Superior temporal gyrus (tissue), 1 donor: Measurements from ENCODE around the gene IFNG-AS1.
A peak's percentile ranks its signal among the peaks of the same experiment; 100 is the strongest.

Experiments
- DNase-seq: peaks from one replicate; pipeline ENCODE4 v3.0.0-alpha.2; 2016; ENCODE audit errors: extremely low spot score

The IFNG-AS1 gene

GRCh38 chr12:67989184-67989920 is at the start of gene IFNG-AS1:
IFNG-AS1 (plus strand) TSS chr12:67989447.
- no peak for DNase-seq

GRCh38 chr12:67939611-67940010 is 49.6 kb upstream of the IFNG-AS1 start:
- DNase-seq: no peak

- no peak for DNase-seq
Observed at GRCh38 chr12:67940780-67941243, 48.4 kb upstream of the IFNG-AS1 start.

- DNase-seq: no peak
Observed at GRCh38 chr12:67942724-67943123, 46.5 kb upstream of the IFNG-AS1 start.

- peak; percentile 97 for DNase-seq
Observed at GRCh38 chr12:67943141-67943892, 45.9 kb upstream of the IFNG-AS1 start.

- DNase-seq: no peak
Observed at GRCh38 chr12:67944093-67944492, 45.2 kb upstream of the IFNG-AS1 start.

GRCh38 chr12:67952787-67953186 is 36.5 kb upstream of the IFNG-AS1 start:
- no peak for DNase-seq

GRCh38 chr12:67957383-67957782 is 31.9 kb upstream of the IFNG-AS1 start:
- DNase-seq: no peak

- no peak for DNase-seq
Observed at GRCh38 chr12:67958187-67958586, 31.1 kb upstream of the IFNG-AS1 start.

GRCh38 chr12:67964456-67964855 is 24.8 kb upstream of the IFNG-AS1 start:
- no peak for DNase-seq

GRCh38 chr12:67966560-67966959 is 22.7 kb upstream of the IFNG-AS1 start:
- DNase-seq: no peak

GRCh38 chr12:67968321-67968720 is 20.9 kb upstream of the IFNG-AS1 start:
- DNase-seq: no peak

GRCh38 chr12:67968725-67969124 is 20.5 kb upstream of the IFNG-AS1 start:
- DNase-seq: no peak

GRCh38 chr12:67969134-67969802 is 20.0 kb upstream of the IFNG-AS1 start:
- DNase-seq: no peak

- no peak for DNase-seq
Observed at GRCh38 chr12:67977668-67978067, 11.6 kb upstream of the IFNG-AS1 start.

GRCh38 chr12:67980391-67980790 is 8.9 kb upstream of the IFNG-AS1 start:
- no peak for DNase-seq

GRCh38 chr12:67981287-67982162 is 7.7 kb upstream of the IFNG-AS1 start:
- DNase-seq: no peak

GRCh38 chr12:67982164-67982563 is 7.1 kb upstream of the IFNG-AS1 start:
- DNase-seq: no peak

GRCh38 chr12:67986632-67987031 is 2.6 kb upstream of the IFNG-AS1 start:
- DNase-seq: no peak

GRCh38 chr12:67988601-67989021 is 636 bp upstream of the IFNG-AS1 start:
- DNase-seq: no peak

- no peak for DNase-seq
Observed at GRCh38 chr12:67991158-67991557, 1.9 kb downstream of the IFNG-AS1 start.
